ENCODE results near the gene JUN. TPM values are rescaled to one million over a fixed set of nuclear protein-coding genes. Genes with fewer than 3 reads are reported as not detected.

Gene JUN
- polyA plus RNA-seq, 1 donor from 2014 or later = 124 TPM

- Histone ChIP-seq H3K36me3 (ENCODE audit: insufficient read depth, low read length) (no peaks in the 10 kb centered on the region), H3F3A (ENCODE audit: insufficient read depth, low read length, poor library complexity, severe bottlenecking) (no peaks in the 10 kb centered on the region), H3K27ac (ENCODE audit: low read length) (no peak overlapping the region), H3K9ac (ENCODE audit: low read length) (no peak overlapping the region), H2AFZ (ENCODE audit: low read depth, low read length) (no peak overlapping the region), H4K20me1 (ENCODE audit: insufficient read depth) (no peaks in the 10 kb centered on the region), H3K27me3 (ENCODE audit: insufficient read depth, low read depth, low read length) (no peaks in the 10 kb centered on the region), H3K4me3 (ENCODE audit: low read length) (no peak overlapping the region), H3K9me3 (ENCODE audit: low read length) (no peaks in the 10 kb centered on the region), H3K79me2 (replicated peaks; ENCODE audit: insufficient read depth, low read length) (no peaks in the 10 kb centered on the region), H3K9me2 (ENCODE audit: insufficient read depth, low read length) (no peaks in the 10 kb centered on the region), H3K4me2 (ENCODE audit: low read length) (no peak overlapping the region)
- TF ChIP-seq EP300 (conservative IDR thresholded peaks at IDR 0.05; ENCODE audit: poor library complexity, severe bottlenecking) (no peak), TAF1 (IDR thresholded peaks at IDR 0.05; ENCODE audit: low read depth) (no peak), POLR2AphosphoS5 (IDR thresholded peaks at IDR 0.05) (no peak), EZH2 (IDR thresholded peaks at IDR 0.05; ENCODE audit: borderline replicate concordance, insufficient read depth, low read length, poor library complexity, severe bottlenecking) (no peak), SMC3 (conservative IDR thresholded peaks at IDR 0.05; ENCODE audit: poor library complexity) (no peak), MXI1 (conservative IDR thresholded peaks at IDR 0.05; ENCODE audit: poor library complexity, severe bottlenecking) (no peak), RAD21 (conservative IDR thresholded peaks at IDR 0.05) (no peak), REST (IDR thresholded peaks at IDR 0.05; ENCODE audit: borderline replicate concordance) (no peak)
- TF ChIP-seq, protein P1, sequence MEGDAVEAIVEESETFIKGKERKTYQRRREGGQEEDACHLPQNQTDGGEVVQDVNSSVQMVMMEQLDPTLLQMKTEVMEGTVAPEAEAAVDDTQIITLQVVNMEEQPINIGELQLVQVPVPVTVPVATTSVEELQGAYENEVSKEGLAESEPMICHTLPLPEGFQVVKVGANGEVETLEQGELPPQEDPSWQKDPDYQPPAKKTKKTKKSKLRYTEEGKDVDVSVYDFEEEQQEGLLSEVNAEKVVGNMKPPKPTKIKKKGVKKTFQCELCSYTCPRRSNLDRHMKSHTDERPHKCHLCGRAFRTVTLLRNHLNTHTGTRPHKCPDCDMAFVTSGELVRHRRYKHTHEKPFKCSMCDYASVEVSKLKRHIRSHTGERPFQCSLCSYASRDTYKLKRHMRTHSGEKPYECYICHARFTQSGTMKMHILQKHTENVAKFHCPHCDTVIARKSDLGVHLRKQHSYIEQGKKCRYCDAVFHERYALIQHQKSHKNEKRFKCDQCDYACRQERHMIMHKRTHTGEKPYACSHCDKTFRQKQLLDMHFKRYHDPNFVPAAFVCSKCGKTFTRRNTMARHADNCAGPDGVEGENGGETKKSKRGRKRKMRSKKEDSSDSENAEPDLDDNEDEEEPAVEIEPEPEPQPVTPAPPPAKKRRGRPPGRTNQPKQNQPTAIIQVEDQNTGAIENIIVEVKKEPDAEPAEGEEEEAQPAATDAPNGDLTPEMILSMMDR (IDR thresholded peaks at IDR 0.05; ENCODE audit: poor library complexity, severe bottlenecking) = no peak
Observed at GRCh38 chr1:58768191-58768731, 15.6 kb downstream of the JUN start.

DNA sequence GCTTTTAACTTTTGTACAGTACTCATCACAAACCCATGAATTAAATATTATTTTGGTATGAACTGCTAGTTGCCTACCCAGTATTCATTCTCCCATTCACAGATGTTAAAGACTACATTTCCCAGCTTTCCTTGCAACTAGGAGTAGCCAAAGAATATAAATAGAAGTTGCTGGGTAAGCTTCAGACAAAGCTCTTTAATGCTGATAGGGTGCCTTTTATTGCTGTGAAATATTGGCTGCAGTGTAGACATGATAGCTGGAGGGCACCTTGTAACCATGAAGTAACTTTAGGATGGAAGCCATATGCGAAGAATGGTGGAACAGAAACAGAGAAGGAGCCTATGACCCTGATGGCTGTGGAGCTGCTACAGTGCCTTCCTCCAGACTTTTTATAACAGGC lies 16.7 kb downstream of the JUN start:
- H3K4me2 ChIP-seq (ENCODE audit: low read length) = no peak overlapping the region
- no peaks in the 10 kb centered on the region for H4K20me1 ChIP-seq (ENCODE audit: insufficient read depth)
- H3K9me3 ChIP-seq (ENCODE audit: low read length) = no peaks in the 10 kb centered on the region
- no peaks in the 10 kb centered on the region for H3K36me3 ChIP-seq (ENCODE audit: insufficient read depth, low read length)
- no peak overlapping the region for H2AFZ ChIP-seq (ENCODE audit: low read depth, low read length)
- no peak overlapping the region for H3K9ac ChIP-seq (ENCODE audit: low read length)
- no peaks in the 10 kb centered on the region for H3K79me2 ChIP-seq (replicated peaks; ENCODE audit: insufficient read depth, low read length)
- no peaks in the 10 kb centered on the region for H3F3A ChIP-seq (ENCODE audit: insufficient read depth, low read length, poor library complexity, severe bottlenecking)
- no peak overlapping the region for H3K4me3 ChIP-seq (ENCODE audit: low read length)
- no peaks in the 10 kb centered on the region for H3K27me3 ChIP-seq (ENCODE audit: insufficient read depth, low read depth, low read length)
- TF ChIP-seq, protein P1 (IDR thresholded peaks at IDR 0.05; ENCODE audit: poor library complexity, severe bottlenecking) = no peak
- TF ChIP-seq EP300 (conservative IDR thresholded peaks at IDR 0.05; ENCODE audit: poor library complexity, severe bottlenecking) (no peak), POLR2AphosphoS5 (IDR thresholded peaks at IDR 0.05) (no peak), EZH2 (IDR thresholded peaks at IDR 0.05; ENCODE audit: borderline replicate concordance, insufficient read depth, low read length, poor library complexity, severe bottlenecking) (no peak), MXI1 (conservative IDR thresholded peaks at IDR 0.05; ENCODE audit: poor library complexity, severe bottlenecking) (no peak)
- no peak overlapping the region for H3K27ac ChIP-seq (ENCODE audit: low read length)
- H3K9me2 ChIP-seq (ENCODE audit: insufficient read depth, low read length) = no peaks in the 10 kb centered on the region

Measured in neural cell (in vitro differentiated cells).